Panc1 (cell line): ENCODE data around the gene EHMT2. TPM values are rescaled to one million over a fixed set of nuclear protein-coding genes. Genes with fewer than 3 reads are reported as not detected.

Source experiments
- ATAC-seq: fragments of 200-7000 bp; cut with Tn5 transposase; 2 replicates; pipeline ENCODE4 v1.9.1; 2020; ENCODE audit warnings: mild to moderate bottlenecking, moderate library complexity
- BruUV-seq: library from RNA; stranded (reverse); fragments of 400-500 nt; replicated peaks from 2 replicates; lab custom pipeline; 2021; lab: Mats Ljungman, UMichigan
- CTCF ChIA-PET: fragments of 300-600 bp; sonication (Branson Sonifier 250); formaldehyde crosslinking; loops from one replicate; lab custom pipeline; 2022; ENCODE audit warnings: antibody characterized with exemption; lab: Charles Lee
- POLR2A ChIA-PET: fragments of 300-600 bp; sonication (Branson Sonifier 250); formaldehyde crosslinking; loops from one replicate; lab custom pipeline; 2022; ENCODE audit warnings: antibody characterized with exemption; lab: Charles Lee
- DNase-seq: peaks from one replicate; pipeline ENCODE4 v3.0.0-alpha.2; 2010; ENCODE audit warnings: low read depth, low spot score
- H3K27ac ChIP-seq: 2 replicates; pipeline ENCODE4 v1.5.1; 2011; ENCODE audit warnings: mild to moderate bottlenecking, low read length, inconsistent platforms
- H3K27me3 ChIP-seq: fragments of 200-500 bp; sonication (Bioruptor generic); 2 replicates; pipeline ENCODE4 v1.6.0; 2014; ENCODE audit warnings: low read length, inconsistent platforms; ENCODE audit not compliant: control insufficient read depth, insufficient read depth
- H3K36me3 ChIP-seq: fragments of 200-500 bp; sonication (Bioruptor generic); 2 replicates; pipeline ENCODE4 v1.5.1; 2014; ENCODE audit warnings: inconsistent platforms, mild to moderate bottlenecking, low read length, moderate library complexity; ENCODE audit not compliant: control insufficient read depth, insufficient read depth
- H3K4me1 ChIP-seq: 2 replicates; pipeline ENCODE4 v1.5.1; 2011; ENCODE audit warnings: inconsistent platforms, mild to moderate bottlenecking, low read length, moderate library complexity; ENCODE audit not compliant: control insufficient read depth, insufficient read depth
- H3K4me3 ChIP-seq, 2 experiments: 2 replicates each; pipeline ENCODE4 v1.5.1; 2011 to 2012; ENCODE audit warnings: low read depth in 2 of 2, low read length in 2 of 2, mild to moderate bottlenecking in 2 of 2, inconsistent platforms in 1 of 2, moderate library complexity in 1 of 2
- H3K9me3 ChIP-seq: fragments of 200-500 bp; sonication (Bioruptor generic); 2 replicates; pipeline ENCODE4 v1.5.1; 2014; ENCODE audit warnings: low read depth, mild to moderate bottlenecking, inconsistent platforms, low read length, moderate library complexity; ENCODE audit not compliant: control insufficient read depth, insufficient read depth
- POLR2AphosphoS5 ChIP-seq: IDR thresholded peaks from 2 replicates; pipeline ENCODE4 v1.6.1; 2012; ENCODE audit warnings: mild to moderate bottlenecking, low read depth, low read length, moderate library complexity
- SIN3A ChIP-seq: IDR thresholded peaks from 2 replicates; pipeline ENCODE4 v1.6.1; 2012; ENCODE audit warnings: low read depth, mild to moderate bottlenecking, low read length, moderate library complexity, borderline replicate concordance; ENCODE audit not compliant: insufficient read depth
- TCF7L2 ChIP-seq: IDR thresholded peaks from 2 replicates; pipeline ENCODE4 v1.6.1; 2011; ENCODE audit warnings: mild to moderate bottlenecking, low read depth, low read length, inconsistent platforms
- in situ Hi-C: cut with HindIII; loops from 2 replicates; pipeline ENCODE4 v1.10.0; 2016; ENCODE audit warnings: low sequenced_read_pairs, low pct_unique_long_range_greater_than_20kb
- intact Hi-C: fragments of 100-400 bp; cut with micrococcal nuclease; formaldehyde crosslinking; loops from one replicate; pipeline ENCODE4 v1.10.0; 2022; ENCODE audit not compliant: unreplicated experiment
- total RNA-seq: library from RNA; stranded (reverse); gene quantifications from one replicate; pipeline ENCODE4 v1.2.1, GENCODE V29; 2021; ENCODE audit not compliant: unreplicated experiment
- TF ChIP-seq, protein P1 (sequence below), 2 experiments: IDR thresholded peaks; 2 replicates each; pipeline ENCODE4 v1.6.1; 2011 to 2012; ENCODE audit warnings: low read depth in 2 of 2, control low read depth in 1 of 2, low read length in 1 of 2, mild to moderate bottlenecking in 1 of 2, moderate library complexity in 1 of 2; ENCODE audit not compliant: insufficient read depth in 1 of 2
- TF ChIP-seq, protein P2 (sequence below): fragments of 450-650 bp; IDR thresholded peaks from 2 replicates; pipeline ENCODE4 v1.5.1; 2017; ENCODE audit warnings: mild to moderate bottlenecking

EHMT2 gene
- total RNA-seq, 1 experiment from 2014 or later: 60.4 TPM

DNA sequence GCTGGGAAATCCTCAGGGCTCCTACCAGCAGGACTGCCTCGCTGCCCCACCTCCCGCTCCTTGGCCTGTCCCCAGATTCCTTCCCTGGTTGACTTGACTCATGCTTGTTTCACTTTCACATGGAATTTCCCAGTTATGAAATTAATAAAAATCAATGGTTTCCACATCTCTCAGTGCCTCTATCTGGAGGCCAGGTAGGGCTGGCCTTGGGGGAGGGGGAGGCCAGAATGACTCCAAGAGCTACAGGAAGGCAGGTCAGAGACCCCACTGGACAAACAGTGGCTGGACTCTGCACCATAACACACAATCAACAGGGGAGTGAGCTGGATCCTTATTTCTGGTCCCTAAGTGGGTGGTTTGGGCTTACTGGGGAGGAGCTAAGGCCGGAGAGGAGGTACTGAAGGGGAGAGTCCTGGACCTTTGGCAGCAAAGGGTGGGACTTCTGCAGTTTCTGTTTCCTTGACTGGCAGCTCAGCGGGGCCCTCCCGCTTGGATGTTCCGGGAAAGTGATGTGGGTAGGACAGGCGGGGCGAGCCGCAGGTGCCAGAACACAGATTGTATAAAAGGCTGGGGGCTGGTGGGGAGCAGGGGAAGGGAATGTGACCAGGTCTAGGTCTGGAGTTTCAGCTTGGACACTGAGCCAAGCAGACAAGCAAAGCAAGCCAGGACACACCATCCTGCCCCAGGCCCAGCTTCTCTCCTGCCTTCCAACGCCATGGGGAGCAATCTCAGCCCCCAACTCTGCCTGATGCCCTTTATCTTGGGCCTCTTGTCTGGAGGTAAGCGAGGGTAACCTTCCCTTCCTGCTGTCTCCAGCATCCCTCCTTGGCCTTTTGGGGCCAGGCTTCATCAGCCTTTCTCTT lies 48.2 kb upstream of the EHMT2 start, which contains the start of gene CFB:
CFB (plus strand) TSS at position 589 of the 863 bp plus-strand sequence; CDS start at position 716, 127 bp downstream.
- ATAC-seq: peak; percentile 68
- peak within 1 kb of the TSS in 1 of 2 experiments; percentile 24; a peak in 1 of 4 replicates for H3K4me3 ChIP-seq
- in situ Hi-C loops: no loop called here
- TF ChIP-seq, protein P1, sequence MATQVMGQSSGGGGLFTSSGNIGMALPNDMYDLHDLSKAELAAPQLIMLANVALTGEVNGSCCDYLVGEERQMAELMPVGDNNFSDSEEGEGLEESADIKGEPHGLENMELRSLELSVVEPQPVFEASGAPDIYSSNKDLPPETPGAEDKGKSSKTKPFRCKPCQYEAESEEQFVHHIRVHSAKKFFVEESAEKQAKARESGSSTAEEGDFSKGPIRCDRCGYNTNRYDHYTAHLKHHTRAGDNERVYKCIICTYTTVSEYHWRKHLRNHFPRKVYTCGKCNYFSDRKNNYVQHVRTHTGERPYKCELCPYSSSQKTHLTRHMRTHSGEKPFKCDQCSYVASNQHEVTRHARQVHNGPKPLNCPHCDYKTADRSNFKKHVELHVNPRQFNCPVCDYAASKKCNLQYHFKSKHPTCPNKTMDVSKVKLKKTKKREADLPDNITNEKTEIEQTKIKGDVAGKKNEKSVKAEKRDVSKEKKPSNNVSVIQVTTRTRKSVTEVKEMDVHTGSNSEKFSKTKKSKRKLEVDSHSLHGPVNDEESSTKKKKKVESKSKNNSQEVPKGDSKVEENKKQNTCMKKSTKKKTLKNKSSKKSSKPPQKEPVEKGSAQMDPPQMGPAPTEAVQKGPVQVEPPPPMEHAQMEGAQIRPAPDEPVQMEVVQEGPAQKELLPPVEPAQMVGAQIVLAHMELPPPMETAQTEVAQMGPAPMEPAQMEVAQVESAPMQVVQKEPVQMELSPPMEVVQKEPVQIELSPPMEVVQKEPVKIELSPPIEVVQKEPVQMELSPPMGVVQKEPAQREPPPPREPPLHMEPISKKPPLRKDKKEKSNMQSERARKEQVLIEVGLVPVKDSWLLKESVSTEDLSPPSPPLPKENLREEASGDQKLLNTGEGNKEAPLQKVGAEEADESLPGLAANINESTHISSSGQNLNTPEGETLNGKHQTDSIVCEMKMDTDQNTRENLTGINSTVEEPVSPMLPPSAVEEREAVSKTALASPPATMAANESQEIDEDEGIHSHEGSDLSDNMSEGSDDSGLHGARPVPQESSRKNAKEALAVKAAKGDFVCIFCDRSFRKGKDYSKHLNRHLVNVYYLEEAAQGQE (IDR thresholded peaks at IDR 0.05; ENCODE audit: insufficient read depth in 1 of 2, low read depth in 2 of 2, low read length in 1 of 2): no peak
- TF ChIP-seq SIN3A (no peak), TCF7L2 (no peak), POLR2AphosphoS5 (no peak)
- TF ChIP-seq, protein P2, sequence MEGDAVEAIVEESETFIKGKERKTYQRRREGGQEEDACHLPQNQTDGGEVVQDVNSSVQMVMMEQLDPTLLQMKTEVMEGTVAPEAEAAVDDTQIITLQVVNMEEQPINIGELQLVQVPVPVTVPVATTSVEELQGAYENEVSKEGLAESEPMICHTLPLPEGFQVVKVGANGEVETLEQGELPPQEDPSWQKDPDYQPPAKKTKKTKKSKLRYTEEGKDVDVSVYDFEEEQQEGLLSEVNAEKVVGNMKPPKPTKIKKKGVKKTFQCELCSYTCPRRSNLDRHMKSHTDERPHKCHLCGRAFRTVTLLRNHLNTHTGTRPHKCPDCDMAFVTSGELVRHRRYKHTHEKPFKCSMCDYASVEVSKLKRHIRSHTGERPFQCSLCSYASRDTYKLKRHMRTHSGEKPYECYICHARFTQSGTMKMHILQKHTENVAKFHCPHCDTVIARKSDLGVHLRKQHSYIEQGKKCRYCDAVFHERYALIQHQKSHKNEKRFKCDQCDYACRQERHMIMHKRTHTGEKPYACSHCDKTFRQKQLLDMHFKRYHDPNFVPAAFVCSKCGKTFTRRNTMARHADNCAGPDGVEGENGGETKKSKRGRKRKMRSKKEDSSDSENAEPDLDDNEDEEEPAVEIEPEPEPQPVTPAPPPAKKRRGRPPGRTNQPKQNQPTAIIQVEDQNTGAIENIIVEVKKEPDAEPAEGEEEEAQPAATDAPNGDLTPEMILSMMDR: no peak
- H3K4me1 ChIP-seq: peaks cover 9% of the 10 kb centered on the region
- H3K27ac ChIP-seq: peak within 1 kb of the TSS; percentile 37; the same call in 1 of the 2 replicates
- intact Hi-C loops: no loop called here
- no peaks in the 10 kb centered on the region for H3K9me3 ChIP-seq
- no peaks in the 10 kb centered on the region for H3K36me3 ChIP-seq
- H3K27me3 ChIP-seq: no peaks in the 10 kb centered on the region
- CTCF ChIA-PET: no interaction called here
- POLR2A ChIA-PET: no interaction called here
- no TSS peak for BruUV-seq
- DNase-seq: no peak

DNA sequence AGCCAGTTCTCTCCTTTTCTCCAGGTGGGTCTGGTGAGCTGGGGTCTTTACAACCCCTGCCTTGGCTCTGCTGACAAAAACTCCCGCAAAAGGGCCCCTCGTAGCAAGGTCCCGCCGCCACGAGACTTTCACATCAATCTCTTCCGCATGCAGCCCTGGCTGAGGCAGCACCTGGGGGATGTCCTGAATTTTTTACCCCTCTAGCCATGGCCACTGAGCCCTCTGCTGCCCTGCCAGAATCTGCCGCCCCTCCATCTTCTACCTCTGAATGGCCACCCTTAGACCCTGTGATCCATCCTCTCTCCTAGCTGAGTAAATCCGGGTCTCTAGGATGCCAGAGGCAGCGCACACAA lies 47.6 kb upstream of the EHMT2 start:
- peaks cover 15% of the 10 kb centered on the region for H3K4me1 ChIP-seq
- DNase-seq (no peak), ATAC-seq (peak; percentile 13; the same call in 1 of the 2 replicates)
- TF ChIP-seq, protein P1 (IDR thresholded peaks at IDR 0.05; ENCODE audit: insufficient read depth in 1 of 2, low read depth in 2 of 2, low read length in 1 of 2): no peak
- TF ChIP-seq POLR2AphosphoS5: no peak
- TF ChIP-seq, protein P2: no peak
- no peak for TF ChIP-seq TCF7L2
- no peak for TF ChIP-seq SIN3A
- no peaks in the 10 kb centered on the region for H3K27me3 ChIP-seq
- ChIA-PET CTCF (no interaction called here), POLR2A (no interaction called here)
- in situ Hi-C loops (no loop called here), intact Hi-C loops (no loop called here)
- H3K27ac ChIP-seq: no peak overlapping the region
- BruUV-seq: no TSS peak
- H3K9me3 ChIP-seq: no peaks in the 10 kb centered on the region
- no peaks in the 10 kb centered on the region for H3K36me3 ChIP-seq
- no peak overlapping the region; a peak in 1 of 4 replicates for H3K4me3 ChIP-seq
